IMR-90 (cell line): Measurements from ENCODE around the gene SLC38A6. TPM values are rescaled to one million over a fixed set of nuclear protein-coding genes. Genes with fewer than 3 reads are reported as not detected.

Experiments used
- ATAC-seq: fragments of 200-7000 bp; cut with Tn5 transposase; 2 replicates; pipeline ENCODE4 v1.9.1; 2020; ENCODE audit warnings: low read depth, mild to moderate bottlenecking, moderate library complexity
- BruUV-seq: library from RNA; stranded (reverse); fragments of 400-500 nt; replicated peaks from 2 replicates; lab custom pipeline; 2021; lab: Mats Ljungman, UMichigan
- CTCF ChIA-PET: fragments of 300-600 bp; formaldehyde crosslinking; extraction: SDS; loops from one replicate; lab custom pipeline; 2021; ENCODE audit warnings: antibody characterized with exemption; lab: Yijun Ruan, JAX
- POLR2A ChIA-PET: fragments of 300-600 bp; sonication (Branson Sonifier 250); formaldehyde crosslinking; loops from one replicate; lab custom pipeline; 2022; ENCODE audit warnings: antibody characterized with exemption; ENCODE audit not compliant: unreplicated experiment; lab: Charles Lee
- DNase-seq: peaks from one replicate; pipeline ENCODE4 v3.0.0; 2013
- H2AFZ ChIP-seq: replicated peaks from 2 replicates; pipeline ENCODE3; 2013; ENCODE audit warnings: low read length, mild to moderate bottlenecking; ENCODE audit not compliant: poor library complexity
- H2AK5ac ChIP-seq: 2 replicates; pipeline ENCODE4 v1.6.1; 2013; ENCODE audit warnings: low read depth, low read length, inconsistent platforms
- H2AK9ac ChIP-seq: replicated peaks from 2 replicates; pipeline ENCODE3; 2013; ENCODE audit warnings: mild to moderate bottlenecking, low read depth, low read length, moderate library complexity; ENCODE audit not compliant: poor library complexity
- H2BK120ac ChIP-seq: 2 replicates; pipeline ENCODE4 v1.6.1; 2013; ENCODE audit warnings: low read depth, low read length, inconsistent platforms
- H2BK15ac ChIP-seq: 3 replicates; pipeline ENCODE4 v1.6.1; 2013; ENCODE audit warnings: low read depth, low read length, inconsistent platforms
- H2BK20ac ChIP-seq: 2 replicates; pipeline ENCODE4 v1.6.1; 2013; ENCODE audit warnings: low read depth, mild to moderate bottlenecking, inconsistent platforms, low read length, moderate library complexity
- H2BK5ac ChIP-seq: 2 replicates; pipeline ENCODE4 v1.6.1; 2013; ENCODE audit warnings: mild to moderate bottlenecking, low read depth, low read length, inconsistent platforms; ENCODE audit not compliant: poor library complexity, severe bottlenecking
- H3K14ac ChIP-seq: replicated peaks from 2 replicates; pipeline ENCODE4 v1.6.1; 2013; ENCODE audit warnings: low read depth, low read length, inconsistent platforms
- H3K18ac ChIP-seq: 2 replicates; pipeline ENCODE4 v1.6.1; 2013; ENCODE audit warnings: low read depth, low read length, control low read depth
- H3K23ac ChIP-seq: 2 replicates; pipeline ENCODE4 v1.6.1; 2013; ENCODE audit warnings: low read depth, low read length, inconsistent platforms
- H3K27ac ChIP-seq: 2 replicates; pipeline ENCODE4 v1.5.1; 2013; ENCODE audit warnings: mild to moderate bottlenecking, control low read depth, low read length; ENCODE audit not compliant: insufficient read depth
- H3K27me3 ChIP-seq: 2 replicates; pipeline ENCODE4 v1.6.1; 2013; ENCODE audit warnings: low read length; ENCODE audit not compliant: control insufficient read depth, insufficient read depth
- H3K36me3 ChIP-seq: 2 replicates; pipeline ENCODE4 v1.6.1; 2013; ENCODE audit warnings: low read length, mixed read lengths; ENCODE audit not compliant: control insufficient read depth, insufficient read depth
- H3K4ac ChIP-seq: 2 replicates; pipeline ENCODE4 v1.6.1; 2013; ENCODE audit warnings: low read depth, low read length, inconsistent platforms
- H3K4me1 ChIP-seq: 2 replicates; pipeline ENCODE4 v1.6.1; 2013; ENCODE audit warnings: low read length, mixed read lengths; ENCODE audit not compliant: control insufficient read depth, insufficient read depth
- H3K4me2 ChIP-seq: 2 replicates; pipeline ENCODE4 v1.6.1; 2013; ENCODE audit warnings: low read depth, mild to moderate bottlenecking, control low read depth, low read length, moderate library complexity
- H3K4me3 ChIP-seq: 2 replicates; pipeline ENCODE4 v1.5.1; 2013; ENCODE audit warnings: low read depth, mild to moderate bottlenecking, control low read depth, low read length, moderate library complexity; ENCODE audit not compliant: insufficient read depth
- H3K56ac ChIP-seq: 2 replicates; pipeline ENCODE4 v1.6.1; 2013; ENCODE audit warnings: low read length, inconsistent platforms; ENCODE audit not compliant: insufficient read depth; ENCODE audit errors: extremely low read depth
- H3K79me1 ChIP-seq, 2 experiments: 2 replicates each; pipeline ENCODE4 v1.6.1; 2013; ENCODE audit warnings: low read length in 2 of 2, inconsistent platforms in 1 of 2, low read depth in 1 of 2
- H3K9ac ChIP-seq: 2 replicates; pipeline ENCODE4 v1.6.1; 2013; ENCODE audit warnings: low read depth, low read length, control low read depth
- H3K9me1 ChIP-seq: 2 replicates; pipeline ENCODE4 v1.6.1; 2013; ENCODE audit warnings: low read length, inconsistent platforms; ENCODE audit not compliant: insufficient read depth
- H3K9me3 ChIP-seq: 2 replicates; pipeline ENCODE4 v1.6.1; 2013; ENCODE audit warnings: low read length; ENCODE audit not compliant: control insufficient read depth, insufficient read depth
- H4K20me1 ChIP-seq: 2 replicates; pipeline ENCODE4 v1.6.1; 2013; ENCODE audit warnings: low read length, inconsistent platforms; ENCODE audit not compliant: insufficient read depth
- H4K5ac ChIP-seq: 2 replicates; pipeline ENCODE4 v1.6.1; 2013; ENCODE audit warnings: mild to moderate bottlenecking, low read depth, low read length, control low read depth
- H4K8ac ChIP-seq, 2 experiments: 2 replicates each; pipeline ENCODE4 v1.6.1; 2013; ENCODE audit warnings: low read depth in 2 of 2, low read length in 2 of 2, control low read depth in 1 of 2, inconsistent platforms in 1 of 2
- H4K91ac ChIP-seq: 2 replicates; pipeline ENCODE4 v1.6.1; 2013; ENCODE audit warnings: low read depth, low read length, inconsistent platforms; ENCODE audit not compliant: insufficient read depth
- CEBPB ChIP-seq: IDR thresholded peaks from 2 replicates; pipeline ENCODE4 v1.6.1; 2012; ENCODE audit warnings: low read depth, low read length, improper control_type of control experiment
- CHD1 ChIP-seq: IDR thresholded peaks from 2 replicates; pipeline ENCODE4 v1.6.1; 2012; ENCODE audit warnings: low read depth, low read length, improper control_type of control experiment
- POLR2A ChIP-seq: IDR thresholded peaks from 2 replicates; pipeline ENCODE4 v1.6.1; 2012; ENCODE audit warnings: mild to moderate bottlenecking, low read depth, low read length
- RCOR1 ChIP-seq: IDR thresholded peaks from 2 replicates; pipeline ENCODE4 v1.6.1; 2012; ENCODE audit warnings: mild to moderate bottlenecking, low read length, improper control_type of control experiment; ENCODE audit not compliant: insufficient replicate concordance
- RFX5 ChIP-seq: IDR thresholded peaks from 2 replicates; pipeline ENCODE4 v1.8.0; 2012; ENCODE audit warnings: low read depth, mild to moderate bottlenecking, low read length, moderate library complexity
- SMC3 ChIP-seq: fragments of 150-350 bp; IDR thresholded peaks from 2 replicates; pipeline ENCODE4 v1.6.1; 2016; ENCODE audit warnings: low read depth, mild to moderate bottlenecking, antibody characterized with exemption, low read length, moderate library complexity
- WGBS, 2 experiments: methylation state at CpG; one replicate each; pipeline versions ENCODE4 v1.1.5 to v1.1.7; 2013; ENCODE audit warnings: missing lambda C conversion rate in 2 of 2; ENCODE audit not compliant: insufficient read length in 1 of 2; ENCODE audit errors: extremely low coverage in 2 of 2; 5-methylcytosine and 5-hydroxymethylcytosine counted together
- dilution Hi-C: fragments of 300-500 bp; cut with HindIII; formaldehyde crosslinking; loops from one replicate; pipeline ENCODE4 v1.14.3; 2018; ENCODE audit warnings: low sequenced_read_pairs; ENCODE audit not compliant: unreplicated experiment
- in situ Hi-C: fragments of 300-500 bp; cut with MboI; formaldehyde crosslinking; loops from 3 replicates; pipeline ENCODE4 v1.14.3; 2019; ENCODE audit warnings: low sequenced_read_pairs, inconsistent platforms, mixed read lengths
- intact Hi-C: fragments of 100-400 bp; cut with micrococcal nuclease; formaldehyde crosslinking; loops from 2 replicates; pipeline ENCODE4 v1.10.0; 2022
- polyA plus RNA-seq, 3 experiments: library from polyadenylated mRNA; depleted of rRNA; stranded (reverse); fragments of >200 nt; gene quantifications; 2 replicates each; pipeline ENCODE4 v1.2.3, GENCODE V29; 2012; ENCODE audit warnings: low replicate concordance in 1 of 3
- total RNA-seq: library from RNA; depleted of rRNA; stranded (reverse); fragments of >200 nt; gene quantifications from 2 replicates; pipeline ENCODE4 v1.2.3, GENCODE V29; 2012
- TF ChIP-seq, protein P1 (sequence below): fragments of 150-350 bp; IDR thresholded peaks from 2 replicates; pipeline ENCODE4 v1.6.1; 2017; ENCODE audit warnings: mild to moderate bottlenecking, antibody characterized with exemption, low read length, low read depth
- TF ChIP-seq, protein P2 (sequence below): conservative IDR thresholded peaks from 2 replicates; pipeline ENCODE4 v1.5.1; 2012; ENCODE audit warnings: mild to moderate bottlenecking, low read depth, low read length, improper control_type of control experiment
- TF ChIP-seq, protein P3 (sequence below): fragments of 150-350 bp; IDR thresholded peaks from 2 replicates; pipeline ENCODE4 v1.6.1; 2016; ENCODE audit warnings: low read depth, mild to moderate bottlenecking, low read length, moderate library complexity, borderline replicate concordance

The SLC38A6 gene
- total and polyA plus RNA-seq, 2 of the 4 experiments (the other 2 are of a cell fraction): 15.5 to 18.3 TPM

DNA sequence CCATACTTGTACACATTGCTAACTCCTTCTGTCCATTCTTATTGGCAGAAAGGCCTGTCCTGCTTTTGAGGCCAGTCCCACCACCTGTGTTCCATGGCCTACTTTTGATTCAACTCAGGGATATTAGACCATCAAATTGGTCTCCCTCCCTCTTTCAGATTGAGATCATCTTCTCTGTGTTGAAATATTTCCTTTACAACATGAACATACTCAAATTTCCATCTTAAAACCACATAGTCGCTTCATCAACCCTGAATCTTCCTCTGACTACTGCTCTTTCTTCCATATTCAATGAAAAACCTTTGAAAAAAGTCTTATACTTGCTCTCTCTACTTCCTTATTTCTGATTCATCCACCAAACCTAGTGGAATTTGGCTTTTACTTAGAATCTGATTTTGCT lies 35.1 kb upstream of the SLC38A6 start:
- TF ChIP-seq CEBPB (no peak), CHD1 (no peak), SMC3 (no peak), RCOR1 (no peak), POLR2A (no peak), RFX5 (no peak)
- TF ChIP-seq, protein P1, sequence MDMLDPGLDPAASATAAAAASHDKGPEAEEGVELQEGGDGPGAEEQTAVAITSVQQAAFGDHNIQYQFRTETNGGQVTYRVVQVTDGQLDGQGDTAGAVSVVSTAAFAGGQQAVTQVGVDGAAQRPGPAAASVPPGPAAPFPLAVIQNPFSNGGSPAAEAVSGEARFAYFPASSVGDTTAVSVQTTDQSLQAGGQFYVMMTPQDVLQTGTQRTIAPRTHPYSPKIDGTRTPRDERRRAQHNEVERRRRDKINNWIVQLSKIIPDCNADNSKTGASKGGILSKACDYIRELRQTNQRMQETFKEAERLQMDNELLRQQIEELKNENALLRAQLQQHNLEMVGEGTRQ: no peak
- TF ChIP-seq, protein P2, sequence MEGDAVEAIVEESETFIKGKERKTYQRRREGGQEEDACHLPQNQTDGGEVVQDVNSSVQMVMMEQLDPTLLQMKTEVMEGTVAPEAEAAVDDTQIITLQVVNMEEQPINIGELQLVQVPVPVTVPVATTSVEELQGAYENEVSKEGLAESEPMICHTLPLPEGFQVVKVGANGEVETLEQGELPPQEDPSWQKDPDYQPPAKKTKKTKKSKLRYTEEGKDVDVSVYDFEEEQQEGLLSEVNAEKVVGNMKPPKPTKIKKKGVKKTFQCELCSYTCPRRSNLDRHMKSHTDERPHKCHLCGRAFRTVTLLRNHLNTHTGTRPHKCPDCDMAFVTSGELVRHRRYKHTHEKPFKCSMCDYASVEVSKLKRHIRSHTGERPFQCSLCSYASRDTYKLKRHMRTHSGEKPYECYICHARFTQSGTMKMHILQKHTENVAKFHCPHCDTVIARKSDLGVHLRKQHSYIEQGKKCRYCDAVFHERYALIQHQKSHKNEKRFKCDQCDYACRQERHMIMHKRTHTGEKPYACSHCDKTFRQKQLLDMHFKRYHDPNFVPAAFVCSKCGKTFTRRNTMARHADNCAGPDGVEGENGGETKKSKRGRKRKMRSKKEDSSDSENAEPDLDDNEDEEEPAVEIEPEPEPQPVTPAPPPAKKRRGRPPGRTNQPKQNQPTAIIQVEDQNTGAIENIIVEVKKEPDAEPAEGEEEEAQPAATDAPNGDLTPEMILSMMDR: no peak
- TF ChIP-seq, protein P3, sequence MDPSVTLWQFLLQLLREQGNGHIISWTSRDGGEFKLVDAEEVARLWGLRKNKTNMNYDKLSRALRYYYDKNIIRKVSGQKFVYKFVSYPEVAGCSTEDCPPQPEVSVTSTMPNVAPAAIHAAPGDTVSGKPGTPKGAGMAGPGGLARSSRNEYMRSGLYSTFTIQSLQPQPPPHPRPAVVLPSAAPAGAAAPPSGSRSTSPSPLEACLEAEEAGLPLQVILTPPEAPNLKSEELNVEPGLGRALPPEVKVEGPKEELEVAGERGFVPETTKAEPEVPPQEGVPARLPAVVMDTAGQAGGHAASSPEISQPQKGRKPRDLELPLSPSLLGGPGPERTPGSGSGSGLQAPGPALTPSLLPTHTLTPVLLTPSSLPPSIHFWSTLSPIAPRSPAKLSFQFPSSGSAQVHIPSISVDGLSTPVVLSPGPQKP: no peak
- WGBS, 2 experiments: 71 to 100% methylated on average over 1 of the region's 1 CpG
- H2BK20ac ChIP-seq: no peak overlapping the region
- no TSS peak for BruUV-seq
- dilution Hi-C loops: no loop called here
- no peak overlapping the region for H3K18ac ChIP-seq
- H2BK120ac ChIP-seq: no peak overlapping the region
- no peak overlapping the region for H2AK9ac ChIP-seq
- no peak overlapping the region for H3K56ac ChIP-seq
- H2BK15ac ChIP-seq: no peak overlapping the region
- no peak overlapping the region for H3K4ac ChIP-seq
- DNase-seq: peak; percentile 37
- H3K4me1 ChIP-seq: peaks cover 7% of the 10 kb centered on the region
- intact Hi-C loops: no loop called here
- no peak overlapping the region for H2AK5ac ChIP-seq
- in situ Hi-C loops: no loop called here
- H3K14ac ChIP-seq: peak overlapping the region; percentile 49; the same call in 1 of the 2 replicates
- H3K4me2 ChIP-seq: no peak overlapping the region
- no peaks in the 10 kb centered on the region for H3K27me3 ChIP-seq
- H4K8ac ChIP-seq: no peak overlapping the region
- no peak overlapping the region for H3K27ac ChIP-seq
- peaks cover 3% of the 10 kb centered on the region; the same call in 1 of the 2 replicates for H4K20me1 ChIP-seq
- ChIA-PET POLR2A (no interaction called here), CTCF (no interaction called here)
- no peak overlapping the region for H3K4me3 ChIP-seq
- H3K36me3 ChIP-seq: 0 out of 2 replicates have a peak, but pooled peaks cover 3% of the 10 kb centered on the region
- no peak overlapping the region; the same call in 1 of the 2 replicates for H4K5ac ChIP-seq
- H2AFZ ChIP-seq: no peak overlapping the region
- no peak overlapping the region for H4K91ac ChIP-seq
- H3K23ac ChIP-seq: 0 out of 2 replicates have a peak overlapping the region, but pooled peaks have one; percentile 40
- no peaks in the 10 kb centered on the region for H3K9me3 ChIP-seq
- H3K79me1 ChIP-seq: peaks cover 9 to 16% of the 10 kb centered on the region in 2 experiments; a peak in 3 of 4 replicates
- H2BK5ac ChIP-seq: no peak overlapping the region
- peaks cover 3% of the 10 kb centered on the region; the same call in 1 of the 2 replicates for H3K9me1 ChIP-seq
- no peak overlapping the region for H3K9ac ChIP-seq
- no peak for ATAC-seq
